ENCODE results near the gene ACTA2. TPM values are rescaled to one million over a fixed set of nuclear protein-coding genes. Genes with fewer than 3 reads are reported as not detected.
A peak's percentile ranks its signal among the peaks of the same experiment; 100 is the strongest.

The ACTA2 gene
- total RNA-seq, 1 experiment from 2014 or later, result 2.4 TPM

DNA sequence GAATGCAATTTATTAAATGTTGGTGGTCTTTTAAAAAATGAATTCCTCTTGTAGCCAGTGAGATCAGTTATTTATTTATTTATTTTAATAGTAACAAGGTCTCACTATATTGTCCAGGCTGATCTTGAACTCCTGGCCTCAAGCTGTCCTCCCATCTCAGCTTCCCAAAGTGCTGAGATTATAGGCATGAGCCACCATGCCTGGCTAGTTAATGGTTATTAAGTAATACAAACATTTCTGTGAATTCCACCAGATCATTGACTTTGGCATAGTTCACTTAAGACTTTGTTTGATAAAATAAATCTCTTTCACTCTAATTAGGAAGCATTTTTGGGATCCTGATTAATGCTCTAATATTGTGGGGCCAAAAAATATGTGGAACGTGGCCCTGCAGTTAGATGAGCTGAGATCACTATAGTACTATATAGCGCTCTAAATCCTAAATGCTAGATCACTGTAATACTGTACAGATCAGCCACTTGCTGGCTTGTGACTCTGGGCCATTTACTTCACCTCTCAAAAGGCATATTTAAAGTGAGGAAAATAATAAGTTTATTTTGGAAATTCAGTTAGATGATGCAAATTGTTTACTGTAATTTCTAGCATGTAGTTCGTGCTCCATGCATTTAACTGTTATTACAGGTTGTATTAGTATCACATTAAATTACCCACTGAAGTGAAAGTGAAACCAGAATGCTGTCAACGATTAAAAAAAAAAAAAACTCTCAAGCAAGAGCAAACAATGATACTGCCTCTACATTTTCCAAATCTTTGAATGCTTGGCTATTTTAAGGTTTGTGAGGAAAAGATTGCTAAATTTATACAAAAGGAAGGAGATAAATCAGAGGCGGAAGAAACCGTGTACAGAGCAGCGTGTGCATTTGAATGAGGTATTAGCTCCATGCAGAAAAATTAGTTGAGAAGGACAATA is 22.1 kb upstream of the ACTA2 start:
- H2BK5ac ChIP-seq (ENCODE audit: insufficient read length, low read length), result no peak overlapping the region
- H3K4me2 ChIP-seq (ENCODE audit: insufficient read depth, insufficient read length, low read length), result no peak overlapping the region
- H4K91ac ChIP-seq (ENCODE audit: insufficient read length, low read depth, low read length), result no peak overlapping the region
- no peaks in the 10 kb centered on the region for H4K20me1 ChIP-seq (ENCODE audit: control insufficient read depth, insufficient read depth, insufficient read length)
- H4K8ac ChIP-seq (replicated peaks; ENCODE audit: insufficient read length, low read depth, low read length), result no peak overlapping the region
- no peak overlapping the region for H3K9ac ChIP-seq (ENCODE audit: extremely low read depth, insufficient read length, low read length)
- H3K9me3 ChIP-seq (ENCODE audit: control insufficient read depth, low read depth, low read length), result no peaks in the 10 kb centered on the region
- no CpG with 5 or more reads among the region's 7 CpGs for WGBS (ENCODE audit: extremely low coverage, insufficient read length, low lambda C conversion rate)
- no peaks in the 10 kb centered on the region for H3K9me3 Mint-ChIP-seq
- 0 out of 7 replicates have a peak overlapping the region, but pooled peaks of 1 of the 3 experiments have one; percentile 36 for H3K27ac Mint-ChIP-seq
- no peaks in the 10 kb centered on the region for H3K4me1 ChIP-seq (ENCODE audit: insufficient read depth, low read length)
- no peak overlapping the region for H2BK20ac ChIP-seq (ENCODE audit: low read depth, low read length, poor library complexity, severe bottlenecking)
- TF ChIP-seq, protein P1, sequence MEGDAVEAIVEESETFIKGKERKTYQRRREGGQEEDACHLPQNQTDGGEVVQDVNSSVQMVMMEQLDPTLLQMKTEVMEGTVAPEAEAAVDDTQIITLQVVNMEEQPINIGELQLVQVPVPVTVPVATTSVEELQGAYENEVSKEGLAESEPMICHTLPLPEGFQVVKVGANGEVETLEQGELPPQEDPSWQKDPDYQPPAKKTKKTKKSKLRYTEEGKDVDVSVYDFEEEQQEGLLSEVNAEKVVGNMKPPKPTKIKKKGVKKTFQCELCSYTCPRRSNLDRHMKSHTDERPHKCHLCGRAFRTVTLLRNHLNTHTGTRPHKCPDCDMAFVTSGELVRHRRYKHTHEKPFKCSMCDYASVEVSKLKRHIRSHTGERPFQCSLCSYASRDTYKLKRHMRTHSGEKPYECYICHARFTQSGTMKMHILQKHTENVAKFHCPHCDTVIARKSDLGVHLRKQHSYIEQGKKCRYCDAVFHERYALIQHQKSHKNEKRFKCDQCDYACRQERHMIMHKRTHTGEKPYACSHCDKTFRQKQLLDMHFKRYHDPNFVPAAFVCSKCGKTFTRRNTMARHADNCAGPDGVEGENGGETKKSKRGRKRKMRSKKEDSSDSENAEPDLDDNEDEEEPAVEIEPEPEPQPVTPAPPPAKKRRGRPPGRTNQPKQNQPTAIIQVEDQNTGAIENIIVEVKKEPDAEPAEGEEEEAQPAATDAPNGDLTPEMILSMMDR (conservative IDR thresholded peaks at IDR 0.05), result no peak
- H3K27ac ChIP-seq (ENCODE audit: insufficient read length, low read depth, low read length), result no peak overlapping the region
- no peak overlapping the region for H3K4ac ChIP-seq (ENCODE audit: low read depth, low read length)
- H2BK120ac ChIP-seq (ENCODE audit: low read depth, low read length, poor library complexity, severe bottlenecking), result no peak overlapping the region
- H3K4me1 Mint-ChIP-seq, result peaks cover 5% of the 10 kb centered on the region in 2 experiments
- no peak overlapping the region for H3K23ac ChIP-seq (ENCODE audit: insufficient read length, low read depth, low read length)
- H2AK5ac ChIP-seq (ENCODE audit: insufficient read length, low read length), result no peak overlapping the region
- no peak overlapping the region for H3K56ac ChIP-seq (ENCODE audit: insufficient read length, low read depth, low read length)
- no peak overlapping the region for H3K14ac ChIP-seq (ENCODE audit: insufficient read depth, low read length)
- H3T11ph ChIP-seq (ENCODE audit: low read length), result no peak overlapping the region
- H2AFZ ChIP-seq (ENCODE audit: low read length), result no peak overlapping the region
- no peak overlapping the region for H3K4me3 Mint-ChIP-seq
- H2BK15ac ChIP-seq (ENCODE audit: low read depth, low read length), result no peak overlapping the region
- H2BK12ac ChIP-seq (ENCODE audit: insufficient read length, low read depth, low read length), result no peak overlapping the region
- no peaks in the 10 kb centered on the region for H3K79me1 ChIP-seq (ENCODE audit: insufficient read depth, low read depth, low read length, poor library complexity, severe bottlenecking)
- H3K27me3 Mint-ChIP-seq (ENCODE audit: low read depth), result no peaks in the 10 kb centered on the region
- no peaks in the 10 kb centered on the region for H3K36me3 Mint-ChIP-seq (ENCODE audit: insufficient read depth in 1 of 3, low read depth in 3 of 3)
- DNase-seq, result no peak
- no peak overlapping the region for H3K18ac ChIP-seq (ENCODE audit: insufficient read length, low read depth, low read length)
- H3K27me3 ChIP-seq (ENCODE audit: insufficient read depth, low read length), result no peaks in the 10 kb centered on the region
- H4K5ac ChIP-seq (ENCODE audit: insufficient read length, low read depth, low read length), result no peak overlapping the region
- H3K23me2 ChIP-seq (ENCODE audit: insufficient read length, low read depth, low read length, poor library complexity, severe bottlenecking), result no peaks in the 10 kb centered on the region
- no peaks in the 10 kb centered on the region for H3K79me2 ChIP-seq (ENCODE audit: insufficient read depth, low read length)
